Stimulated activated CD4-positive, alpha-beta T cell treated with anti-CD3 and anti-CD28 coated beads, Interleukin-4, amount 100 ng/mL, for 4 hours (primary cell): ENCODE measurements around the gene RBM28.

ENCODE experiments used
- DNase-seq, 2 experiments: peaks; one replicate each; pipeline ENCODE4 v3.0.0-alpha.2; 2020

RBM28 gene

GRCh38 chr7:128343554-128344430 is at the start of gene RBM28:
Gene RBM28, minus strand, starts transcription at chr7:128343908. Its CDS starts 115 bp downstream, at chr7:128343793.
- peak; percentile 71 to 81 for DNase-seq

GRCh38 chr7:128392446-128393327 is 49.0 kb upstream of the RBM28 start:
- no peak for DNase-seq

GRCh38 chr7:128391805-128392204 is 48.1 kb upstream of the RBM28 start:
- DNase-seq, result no peak

- no peak for DNase-seq
These were observed 47.3 kb upstream of the RBM28 start for GRCh38 chr7:128390871-128391565.

- no peak for DNase-seq
These were observed 46.1 kb upstream of the RBM28 start for GRCh38 chr7:128389618-128390329.

GRCh38 chr7:128389085-128389617 is 45.4 kb upstream of the RBM28 start:
- no peak for DNase-seq

- DNase-seq, result no peak
These were observed 44.4 kb upstream of the RBM28 start for GRCh38 chr7:128388145-128388485.

- DNase-seq, result peak; percentile 53 to 69
These were observed 43.8 kb upstream of the RBM28 start for GRCh38 chr7:128387216-128388144.

GRCh38 chr7:128385988-128386925 is 42.5 kb upstream of the RBM28 start:
- DNase-seq, result no peak

- no peak for DNase-seq
These were observed 41.0 kb upstream of the RBM28 start for GRCh38 chr7:128384726-128385125.

- no peak for DNase-seq
These were observed 40.1 kb upstream of the RBM28 start for GRCh38 chr7:128383776-128384175.

- DNase-seq, result peak in 1 of 2 experiments; percentile 32
These were observed 37.6 kb upstream of the RBM28 start for GRCh38 chr7:128381161-128381821.

GRCh38 chr7:128380483-128381106 is 36.9 kb upstream of the RBM28 start:
- no peak for DNase-seq

GRCh38 chr7:128379900-128380479 is 36.3 kb upstream of the RBM28 start:
- no peak for DNase-seq

GRCh38 chr7:128378637-128379036 is 34.9 kb upstream of the RBM28 start:
- no peak for DNase-seq

GRCh38 chr7:128376077-128376476 is 32.4 kb upstream of the RBM28 start:
- no peak for DNase-seq

- DNase-seq, result no peak
These were observed 30.3 kb upstream of the RBM28 start for GRCh38 chr7:128374041-128374440.

GRCh38 chr7:128373606-128374005 is 29.9 kb upstream of the RBM28 start:
- no peak for DNase-seq
